Liver (tissue), 9 donors: ENCODE results near the gene NUP43. TPM values are rescaled to one million over a fixed set of nuclear protein-coding genes. Genes with fewer than 3 reads are reported as not detected.

Source experiments
- DNase-seq: peaks from one replicate; pipeline ENCODE4 v3.0.0-alpha.2; 2017; ENCODE audit warnings: low spot score
- H3K27ac ChIP-seq, 2 donors: one replicate each; pipeline ENCODE4 v1.7.0; 2013; ENCODE audit warnings: inconsistent platforms in 2 of 2, low read length in 2 of 2, control low read depth in 1 of 2, low read depth in 1 of 2, mild to moderate bottlenecking in 1 of 2
- H3K27me3 ChIP-seq, 4 donors: one replicate each; pipeline versions ENCODE4 v1.6.1 to v1.7.0; 2013; ENCODE audit warnings: low read length in 3 of 4, inconsistent platforms in 1 of 4, mild to moderate bottlenecking in 1 of 4, moderate library complexity in 1 of 4; ENCODE audit not compliant: control insufficient read depth in 4 of 4, insufficient read depth in 4 of 4
- H3K36me3 ChIP-seq, 4 donors: one replicate each; pipeline versions ENCODE4 v1.6.1 to v1.7.0; 2013; ENCODE audit warnings: low read length in 3 of 4, mild to moderate bottlenecking in 3 of 4, low read depth in 1 of 4, moderate library complexity in 1 of 4; ENCODE audit not compliant: control insufficient read depth in 4 of 4, insufficient read depth in 3 of 4
- H3K4me1 ChIP-seq, 4 donors: one replicate each; pipeline versions ENCODE4 v1.6.1 to v1.7.0; 2013; ENCODE audit warnings: low read length in 3 of 4, mild to moderate bottlenecking in 3 of 4, moderate library complexity in 1 of 4; ENCODE audit not compliant: control insufficient read depth in 4 of 4, insufficient read depth in 4 of 4
- H3K4me3 ChIP-seq, 3 donors: one replicate each; pipeline versions ENCODE4 v1.6.1 to v1.7.0; 2013; ENCODE audit warnings: low read length in 3 of 3, control low read depth in 1 of 3, low read depth in 1 of 3, mild to moderate bottlenecking in 1 of 3
- H3K9ac ChIP-seq, 2 donors: one replicate each; pipeline ENCODE4 v1.7.0; 2013; ENCODE audit warnings: low read length in 2 of 2, mild to moderate bottlenecking in 2 of 2, moderate library complexity in 2 of 2, control low read depth in 1 of 2, low read depth in 1 of 2
- H3K9me3 ChIP-seq, 4 donors: one replicate each; pipeline versions ENCODE4 v1.6.1 to v1.7.0; 2013; ENCODE audit warnings: low read length in 3 of 4; ENCODE audit not compliant: control insufficient read depth in 4 of 4
- ATF3 ChIP-seq: IDR thresholded peaks from 2 replicates; pipeline ENCODE4 v1.6.1; 2016; ENCODE audit warnings: antibody characterized with exemption
- CTCF ChIP-seq: fragments of 150-350 bp; IDR thresholded peaks from 2 replicates; pipeline ENCODE4 v1.5.1; 2017; ENCODE audit warnings: improper control_type of control experiment, low read depth, low read length; ENCODE audit not compliant: missing input control
- EGR1 ChIP-seq, 2 donors: IDR thresholded peaks; 2 replicates each; pipeline ENCODE4 v1.6.1; 2016 to 2018; ENCODE audit warnings: antibody characterized with exemption in 2 of 2, low read depth in 2 of 2
- FOXA1 ChIP-seq: IDR thresholded peaks from 2 replicates; pipeline ENCODE4 v1.6.1; 2016; ENCODE audit warnings: antibody characterized with exemption
- FOXA2 ChIP-seq: IDR thresholded peaks from 2 replicates; pipeline ENCODE4 v1.6.1; 2016; ENCODE audit warnings: antibody characterized with exemption
- GABPA ChIP-seq, 2 donors: IDR thresholded peaks in 1 of 2; conservative IDR thresholded peaks in 1 of 2; 2 replicates each; pipeline ENCODE4 v1.6.1; 2016; ENCODE audit warnings: antibody characterized with exemption in 2 of 2, mild to moderate bottlenecking in 1 of 2, moderate library complexity in 1 of 2
- HNF4A ChIP-seq, 2 donors: conservative IDR thresholded peaks; 2 replicates each; pipeline ENCODE4 v1.6.1; 2016; ENCODE audit warnings: antibody characterized with exemption in 2 of 2, mild to moderate bottlenecking in 2 of 2
- HNF4G ChIP-seq: IDR thresholded peaks from 2 replicates; pipeline ENCODE4 v1.6.1; 2016; ENCODE audit warnings: antibody characterized with exemption
- JUND ChIP-seq, 2 donors: IDR thresholded peaks; 2 replicates each; pipeline ENCODE4 v1.6.1; 2016; ENCODE audit warnings: antibody characterized with exemption in 2 of 2
- MAX ChIP-seq: IDR thresholded peaks from 2 replicates; pipeline ENCODE4 v1.6.1; 2016; ENCODE audit warnings: antibody characterized with exemption
- NR2F2 ChIP-seq: IDR thresholded peaks from 2 replicates; pipeline ENCODE4 v1.6.1; 2016; ENCODE audit warnings: antibody characterized with exemption
- RAD21 ChIP-seq, 2 donors: IDR thresholded peaks; 2 replicates each; pipeline ENCODE4 v1.6.1; 2016; ENCODE audit warnings: antibody characterized with exemption in 2 of 2, mild to moderate bottlenecking in 2 of 2
- REST ChIP-seq: IDR thresholded peaks from 2 replicates; pipeline ENCODE4 v1.6.1; 2016; ENCODE audit warnings: antibody characterized with exemption, mild to moderate bottlenecking
- RXRA ChIP-seq, 2 donors: IDR thresholded peaks; 2 replicates each; pipeline ENCODE4 v1.6.1; 2017 to 2018; ENCODE audit warnings: antibody characterized with exemption in 2 of 2, mild to moderate bottlenecking in 1 of 2
- SP1 ChIP-seq: IDR thresholded peaks from 2 replicates; pipeline ENCODE4 v1.6.1; 2018; ENCODE audit warnings: antibody characterized with exemption, mild to moderate bottlenecking
- TAF1 ChIP-seq: conservative IDR thresholded peaks from 2 replicates; pipeline ENCODE4 v1.6.1; 2016; ENCODE audit warnings: antibody characterized with exemption, mild to moderate bottlenecking
- YY1 ChIP-seq: IDR thresholded peaks from 2 replicates; pipeline ENCODE4 v1.6.1; 2016; ENCODE audit warnings: antibody characterized with exemption, mild to moderate bottlenecking
- ZBTB33 ChIP-seq: IDR thresholded peaks from 2 replicates; pipeline ENCODE4 v1.6.1; 2016; ENCODE audit warnings: antibody characterized with exemption
- WGBS: extraction: QIAGEN DNeasy Blood & Tissue Kit; methylation state at CpG from one replicate; pipeline ENCODE4 v1.1.7; 2013; 5-methylcytosine and 5-hydroxymethylcytosine counted together
- polyA plus RNA-seq, 2 donors: library from polyadenylated mRNA; stranded (reverse) in 1 of 2; unstranded in 1 of 2; fragments of 200-250 nt in 1 of 2; fragments of >200 nt in 1 of 2; fragmentation: Nextera tagmentation in 1 of 2; extraction: Ambion mirVana in 1 of 2; gene quantifications; one replicate each; pipeline versions ENCODE4 v1.2.1 to v1.2.3, GENCODE V29; 2013 to 2015
- total RNA-seq, 2 donors: library from RNA; depleted of rRNA; stranded (reverse); fragments of >200 nt; gene quantifications; one replicate each; pipeline ENCODE4 v1.2.3, GENCODE V29; 2014
- donor health status: healthy.
- donor health status: healthy.
- donor health status: healthy.
- donor health status: healthy.
- donor health status: healthy.

NUP43 gene
- total and polyA plus RNA-seq, 4 donors: 3.2 to 18.5 (median 10.4) TPM

GRCh38 chr6:149734915-149735314, 11.4 kb downstream of the NUP43 start:
- no peak for DNase-seq
- Histone ChIP-seq H3K9me3 (no peaks in the 10 kb centered on the region), H3K36me3 (peaks cover 9 to 58% (median 33%) of the 10 kb centered on the region in 4 donors), H3K4me3 (no peak overlapping the region), H3K9ac (no peak overlapping the region), H3K4me1 (no peaks in the 10 kb centered on the region), H3K27me3 (no peaks in the 10 kb centered on the region), H3K27ac (no peak overlapping the region)
- TF ChIP-seq MAX: no peak
- no peak for TF ChIP-seq ZBTB33
- TF ChIP-seq JUND (IDR thresholded peaks at IDR 0.05): no peak
- TF ChIP-seq RXRA (IDR thresholded peaks at IDR 0.05): no peak
- no peak for TF ChIP-seq HNF4G
- no peak for TF ChIP-seq GABPA (IDR thresholded peaks at IDR 0.05 in 1 of 2, conservative IDR thresholded peaks at IDR 0.05 in 1 of 2)
- TF ChIP-seq EGR1 (IDR thresholded peaks at IDR 0.05; ENCODE audit: low read depth in 2 of 2): no peak
- no peak for TF ChIP-seq HNF4A (conservative IDR thresholded peaks at IDR 0.05)
- no peak for TF ChIP-seq FOXA1
- no peak for TF ChIP-seq ATF3
- TF ChIP-seq RAD21 (IDR thresholded peaks at IDR 0.05): no peak
- TF ChIP-seq FOXA2: no peak
- TF ChIP-seq SP1: no peak
- no peak for TF ChIP-seq TAF1
- no peak for TF ChIP-seq NR2F2
- no peak for TF ChIP-seq YY1
- no peak for TF ChIP-seq CTCF
- no peak for TF ChIP-seq REST
- WGBS: 98% methylated on average over 1 of the region's 1 CpG
